HG03442 (cell line): ENCODE measurements around the gene SPIN4.
A peak's percentile ranks its signal among the peaks of the same experiment; 100 is the strongest.
"Not testable (repeated sequence)": the region's sequence is repeated elsewhere in the genome, so short reads cannot be mapped to it uniquely, and the experiment has no call there.

Source experiments
- ATAC-seq: cut with Tn5 transposase; IDR thresholded peaks from one replicate; pipeline ENCODE4 v1.9.1; 2021; ENCODE audit warnings: mild to moderate bottlenecking, moderate library complexity; ENCODE audit not compliant: unreplicated experiment

SPIN4 gene

GRCh38 chrX:63350941-63351616 lies at the start of gene SPIN4:
Gene SPIN4 (minus strand): TSS chrX:63351332. CDS start chrX:63350819, 513 bp downstream.
- peak; percentile 90 for ATAC-seq

DNA sequence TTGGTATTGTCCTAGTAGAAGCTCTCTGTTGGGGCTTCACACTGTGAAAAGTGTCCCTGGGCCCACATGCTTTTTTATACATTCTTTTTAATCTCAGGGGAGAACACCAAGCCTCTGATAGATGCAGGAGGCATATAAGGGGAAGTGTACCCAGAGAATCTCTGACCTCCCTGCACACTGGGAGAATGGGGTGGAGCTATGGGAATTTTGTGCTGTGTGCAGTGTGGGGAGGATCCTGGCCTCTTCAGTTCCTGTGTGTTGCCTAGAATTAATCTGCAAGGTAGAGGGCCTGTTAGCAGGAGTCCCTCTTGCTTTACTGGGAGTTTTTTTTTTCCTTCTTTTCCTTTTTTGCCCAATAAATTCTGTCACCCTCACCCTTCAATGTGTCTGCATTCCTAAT lies 49.2 kb upstream of the SPIN4 start:
- ATAC-seq = no peak

DNA sequence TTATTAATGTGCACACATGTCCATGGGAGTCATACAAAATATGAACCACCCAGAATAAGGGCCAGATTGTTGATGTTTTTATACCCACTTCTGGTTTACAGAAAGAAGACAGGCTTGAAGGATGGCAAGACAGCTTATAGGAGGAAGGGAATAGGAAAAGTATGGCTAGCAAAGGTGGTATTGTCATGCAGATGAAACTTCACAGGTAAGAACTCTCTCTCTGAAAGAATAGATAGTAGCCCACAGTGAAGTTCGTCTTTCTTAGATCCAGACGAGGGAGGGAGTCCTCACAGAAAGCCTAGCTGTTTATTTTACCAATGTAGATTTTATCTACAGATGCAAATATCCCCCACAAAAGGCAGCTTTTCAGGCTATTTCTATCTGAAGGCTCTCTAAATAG lies 43.7 kb upstream of the SPIN4 start:
- no peak for ATAC-seq

DNA sequence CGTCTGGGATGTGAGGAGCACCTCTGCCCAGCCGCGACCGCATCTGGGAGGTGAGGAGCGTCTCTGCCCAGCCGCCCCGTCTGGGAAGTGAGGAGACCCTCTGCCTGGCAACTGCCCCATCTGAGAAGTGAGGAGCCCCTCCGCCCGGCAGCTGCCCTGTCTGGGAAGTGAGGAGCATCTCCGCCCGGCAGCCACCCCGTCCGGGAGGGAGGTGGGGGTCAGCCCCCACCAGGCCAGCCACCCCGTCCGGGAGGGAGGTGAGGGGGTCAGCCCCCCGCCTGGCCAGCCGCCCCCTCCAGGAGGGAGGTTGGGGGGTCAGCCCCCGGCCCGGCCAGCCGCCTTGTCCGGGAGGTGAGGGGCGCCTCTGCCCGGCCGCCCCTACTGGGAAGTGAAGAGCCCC lies 42.0 kb upstream of the SPIN4 start:
- not testable (repeated sequence) for ATAC-seq

- no peak for ATAC-seq
Measured at GRCh38 chrX:63387411-63387810, 36.3 kb upstream of the SPIN4 start.

GRCh38 chrX:63384263-63384662 lies 33.1 kb upstream of the SPIN4 start:
- ATAC-seq = not testable (repeated sequence)

GRCh38 chrX:63373012-63373411 lies 21.9 kb upstream of the SPIN4 start:
- not testable (repeated sequence) for ATAC-seq

DNA sequence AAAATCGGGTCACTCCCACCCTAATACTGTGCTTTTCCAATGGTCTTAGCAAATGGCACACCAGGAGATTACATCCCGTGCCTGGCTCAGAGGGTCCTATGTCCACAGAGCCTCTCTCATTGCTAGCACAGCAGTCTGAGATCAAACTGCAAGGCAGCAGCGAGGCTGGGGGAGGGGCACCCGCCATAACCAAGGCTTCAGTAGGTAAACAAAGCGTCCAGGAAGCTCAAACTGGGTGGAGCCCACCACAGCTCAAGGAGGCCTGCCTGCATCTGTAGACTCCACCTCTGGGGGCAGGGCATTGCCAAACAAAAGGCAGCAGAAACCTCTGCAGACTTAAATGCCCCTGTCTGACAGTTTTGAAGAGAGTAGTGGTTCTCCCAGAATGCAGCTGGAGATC lies 16.6 kb upstream of the SPIN4 start:
- ATAC-seq = not testable (repeated sequence)

GRCh38 chrX:63363788-63364187 lies 12.7 kb upstream of the SPIN4 start:
- no peak for ATAC-seq

- ATAC-seq = no peak
Measured at GRCh38 chrX:63361494-63361893, 10.4 kb upstream of the SPIN4 start.

DNA sequence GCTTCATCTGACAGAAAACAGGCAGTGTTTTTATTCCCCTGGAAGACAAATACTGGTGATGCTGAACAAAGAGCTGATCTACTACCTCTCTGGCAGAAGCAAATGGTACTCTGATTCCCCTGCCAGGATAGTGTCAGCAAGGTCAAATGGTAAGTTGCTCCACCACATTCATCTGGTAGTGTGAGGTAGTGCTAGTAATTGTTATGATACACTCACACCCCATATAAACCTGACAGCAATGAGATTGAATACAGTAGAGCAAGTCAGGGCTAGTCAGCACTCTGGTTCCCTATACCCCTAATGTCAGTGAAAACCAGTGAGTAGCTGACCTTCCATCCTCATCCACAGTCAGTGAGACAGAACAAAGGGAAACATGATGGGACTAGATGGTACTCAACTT lies 3.4 kb upstream of the SPIN4 start:
- ATAC-seq = no peak

DNA sequence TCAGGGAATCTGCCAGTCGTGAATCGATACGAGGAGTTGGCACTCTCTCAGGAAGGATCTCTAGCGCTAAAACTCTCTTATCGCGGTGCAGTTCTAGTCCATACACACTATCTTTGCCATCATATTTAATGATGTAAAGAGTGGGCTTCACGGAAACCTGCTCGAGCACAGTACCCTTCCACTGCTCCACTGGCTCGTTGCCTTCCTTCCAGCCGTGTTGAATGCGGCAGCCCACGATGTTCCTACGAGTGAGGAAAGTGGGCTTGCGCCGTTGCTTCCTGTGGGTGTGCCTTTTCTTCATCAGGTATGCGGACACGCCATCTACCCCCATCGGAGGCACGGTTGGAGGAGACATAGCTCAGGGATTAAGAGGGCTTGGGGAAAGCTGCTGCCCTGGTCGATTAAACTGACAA lies 661 bp downstream of the SPIN4 start:
- peak; percentile 35 for ATAC-seq

GRCh38 chrX:63349307-63349706 lies 1.8 kb downstream of the SPIN4 start:
- ATAC-seq = no peak

DNA sequence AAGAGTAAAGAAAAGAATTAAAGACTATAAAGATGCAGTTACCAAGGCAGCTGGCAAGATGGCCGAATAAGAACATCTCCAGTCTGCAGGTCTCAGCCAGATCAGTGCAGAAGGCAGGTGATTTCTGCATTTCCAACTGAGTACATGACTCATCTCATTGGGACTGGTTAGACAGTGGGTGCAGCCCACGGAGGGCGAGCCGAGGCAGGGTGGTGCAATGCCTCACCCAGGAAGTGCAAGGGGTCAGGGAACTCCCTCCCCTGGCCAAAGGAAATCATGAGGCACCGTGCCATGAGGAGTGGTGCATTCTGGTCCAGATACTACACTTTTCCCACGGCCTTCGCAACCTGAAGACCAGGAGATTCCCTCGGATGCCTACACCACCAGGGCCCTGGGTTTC lies 20.5 kb downstream of the SPIN4 start:
- no peak for ATAC-seq

DNA sequence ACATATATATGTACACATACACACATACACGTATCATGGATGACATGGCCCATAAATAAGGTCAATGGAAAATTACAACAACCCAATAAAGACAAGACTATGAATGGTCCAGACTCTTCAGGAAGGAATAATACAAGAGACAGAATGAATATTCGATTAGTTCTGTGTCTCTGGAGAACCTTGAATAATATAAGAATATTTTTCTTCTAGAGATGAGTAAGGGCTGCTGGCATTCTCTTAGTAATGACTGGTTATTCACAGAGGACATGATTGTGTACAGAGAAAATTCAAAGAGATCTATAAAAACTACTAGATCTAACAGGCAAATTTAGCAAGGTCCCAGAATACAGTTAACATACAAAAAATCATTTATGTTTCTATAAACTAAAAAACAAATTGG lies 23.3 kb downstream of the SPIN4 start:
- ATAC-seq = no peak

- no peak for ATAC-seq
Measured at GRCh38 chrX:63299596-63299995, 51.5 kb downstream of the SPIN4 start.
